NCI-H524 treated with DMSO at 0.1 percent for 48 hours (cell line): Measurements from ENCODE around the gene CEMIP.

Source experiments
- DNase-seq: peaks from one replicate; lab custom pipeline; 2025; lab: John Stamatoyannopoulos, UW

Gene CEMIP

GRCh38 chr15:80778964-80779657, at the start of gene CEMIP:
Gene CEMIP, plus strand, starts transcription at chr15:80779370. Its CDS starts 94,510 bp downstream, at chr15:80873880.
- DNase-seq = peak; percentile 38

GRCh38 chr15:80730387-80730786, 48.8 kb upstream of the CEMIP start:
- no peak for DNase-seq

DNA sequence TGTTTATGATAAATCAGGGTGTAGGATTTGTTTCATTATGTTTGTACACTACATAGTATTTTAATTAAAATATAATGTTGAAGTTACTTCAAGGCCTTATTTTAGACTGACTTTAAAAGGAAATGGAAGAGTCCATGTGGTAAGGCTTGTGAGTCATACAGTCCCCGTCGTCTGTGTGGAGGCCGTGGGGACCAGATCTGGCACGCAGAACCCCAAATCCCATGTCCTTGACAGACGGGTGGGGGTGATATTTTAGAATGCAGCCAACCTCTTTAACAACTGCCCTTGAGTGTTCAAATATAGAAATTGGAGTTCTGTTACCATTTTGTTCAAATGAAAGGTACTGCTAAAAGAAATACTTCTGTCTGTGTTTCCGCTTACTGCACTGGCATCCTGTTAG, 48.2 kb upstream of the CEMIP start:
- DNase-seq = no peak

DNA sequence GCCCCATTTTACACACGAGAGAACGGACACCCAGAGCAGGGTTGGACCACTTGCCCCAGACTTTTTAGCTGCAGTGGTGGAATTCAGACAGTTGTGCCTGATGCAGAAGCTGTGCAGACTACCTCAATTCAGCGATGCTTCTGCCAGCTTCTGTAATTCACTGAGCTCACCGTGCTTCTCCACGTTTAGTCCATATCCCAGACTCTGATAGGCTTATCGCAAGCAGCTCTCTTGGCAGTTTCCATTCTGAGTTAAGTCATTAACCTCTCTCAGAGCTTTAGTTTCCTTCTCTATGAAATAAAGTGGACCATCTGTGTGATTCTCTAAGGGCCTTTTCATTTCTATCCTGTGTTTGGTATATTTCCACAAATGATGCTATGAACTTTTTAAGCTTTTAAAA, 47.0 kb upstream of the CEMIP start:
- no peak for DNase-seq

DNA sequence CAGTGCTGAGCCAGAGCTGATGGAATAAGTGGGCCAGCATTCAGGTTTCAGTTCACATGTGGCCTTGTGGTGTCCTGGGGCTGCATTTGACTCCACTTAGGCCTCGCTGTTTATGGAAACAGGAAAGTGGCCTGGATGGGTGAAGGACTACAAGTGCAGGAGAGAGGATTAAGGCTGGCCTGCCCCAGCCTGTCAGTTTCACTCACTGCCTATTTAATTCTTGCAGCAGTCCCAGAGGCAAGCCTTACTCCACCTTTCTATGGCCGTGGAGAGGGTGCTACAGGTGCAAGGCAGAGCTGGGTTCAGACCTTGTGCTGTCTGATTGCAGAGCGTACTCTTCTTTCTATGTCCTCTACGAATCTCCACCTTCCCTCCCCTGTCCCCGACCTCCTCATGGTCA, 46.4 kb upstream of the CEMIP start:
- no peak for DNase-seq

GRCh38 chr15:80733460-80733859, 45.7 kb upstream of the CEMIP start:
- DNase-seq = no peak

DNA sequence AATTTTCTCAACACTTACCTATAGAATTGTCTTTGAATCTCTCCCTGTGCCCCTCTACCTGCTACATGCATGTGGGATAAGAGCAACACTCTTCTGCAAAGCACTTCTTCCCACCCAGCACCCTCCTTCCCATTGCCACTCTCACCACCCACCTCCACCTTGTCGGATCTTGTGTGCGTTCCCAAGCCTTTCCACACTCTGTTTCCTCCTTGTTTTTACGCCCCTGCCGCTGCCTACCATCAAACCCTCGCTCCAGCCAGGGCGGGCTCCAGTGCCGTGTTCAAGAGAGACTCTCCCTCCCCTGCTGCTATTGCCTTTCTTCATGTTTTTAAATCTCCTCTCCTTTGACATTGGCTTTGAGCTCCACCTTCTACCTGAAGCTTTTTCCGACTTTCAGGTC, 43.8 kb upstream of the CEMIP start:
- DNase-seq = no peak

DNA sequence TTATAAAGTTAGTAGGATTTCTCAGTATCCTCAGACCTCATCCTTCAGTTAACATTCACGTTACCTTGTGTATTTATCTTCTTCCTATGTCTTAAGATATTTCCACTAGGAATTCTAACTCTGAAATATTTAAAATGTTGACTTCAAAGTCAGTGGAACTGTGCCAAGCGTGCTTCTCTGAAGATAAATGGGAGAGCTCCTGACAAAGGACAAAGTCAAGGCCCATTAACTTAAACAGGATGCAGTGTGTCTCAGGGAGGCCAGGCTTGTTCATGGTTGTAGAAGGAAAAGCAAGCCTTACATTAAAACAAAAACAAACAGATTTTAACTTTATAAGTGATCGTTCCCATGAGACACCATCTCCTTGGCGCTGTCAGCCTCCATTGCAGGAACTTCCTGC, 42.6 kb upstream of the CEMIP start:
- no peak for DNase-seq

DNA sequence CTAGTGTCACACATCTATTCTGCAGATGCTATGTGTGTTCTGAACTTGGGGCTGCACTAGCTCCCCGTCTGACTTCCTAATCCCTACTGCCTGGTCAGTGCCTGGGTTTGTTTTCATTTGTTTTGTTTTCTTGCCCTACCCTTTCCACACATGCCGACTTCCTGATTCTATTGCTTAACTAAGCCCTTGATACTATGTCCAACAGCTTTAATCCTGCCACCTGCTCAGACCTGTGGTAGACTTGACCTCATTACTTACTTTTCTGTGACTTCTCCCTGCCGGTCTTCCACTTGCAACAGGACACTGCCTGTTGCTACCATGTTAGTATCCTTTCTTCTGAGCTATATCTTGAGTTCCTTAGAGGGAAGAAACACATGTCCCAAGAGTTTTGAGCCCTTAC, 39.3 kb upstream of the CEMIP start:
- no peak for DNase-seq

DNA sequence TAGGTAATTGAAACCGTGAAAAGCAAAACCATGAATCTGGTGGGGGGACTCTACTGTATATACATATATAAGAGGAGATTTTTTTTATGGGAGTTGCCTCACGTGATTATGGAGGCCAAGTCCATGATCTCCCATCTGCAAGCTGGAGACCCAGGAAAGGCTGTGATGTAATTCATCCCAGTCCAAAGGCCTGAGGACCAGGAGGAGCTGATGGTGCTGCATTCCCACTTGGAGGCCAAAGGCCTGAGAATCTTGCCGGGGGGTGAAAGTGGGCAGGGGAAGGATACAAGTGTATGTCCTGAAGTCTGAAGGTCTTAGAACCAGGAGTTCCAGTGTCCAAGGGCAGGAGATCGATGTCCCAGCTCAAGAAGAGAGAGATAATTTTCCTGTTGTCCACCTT, 37.1 kb upstream of the CEMIP start:
- DNase-seq = no peak

- DNase-seq = no peak
Observed at GRCh38 chr15:80743189-80743833, 35.9 kb upstream of the CEMIP start.

DNA sequence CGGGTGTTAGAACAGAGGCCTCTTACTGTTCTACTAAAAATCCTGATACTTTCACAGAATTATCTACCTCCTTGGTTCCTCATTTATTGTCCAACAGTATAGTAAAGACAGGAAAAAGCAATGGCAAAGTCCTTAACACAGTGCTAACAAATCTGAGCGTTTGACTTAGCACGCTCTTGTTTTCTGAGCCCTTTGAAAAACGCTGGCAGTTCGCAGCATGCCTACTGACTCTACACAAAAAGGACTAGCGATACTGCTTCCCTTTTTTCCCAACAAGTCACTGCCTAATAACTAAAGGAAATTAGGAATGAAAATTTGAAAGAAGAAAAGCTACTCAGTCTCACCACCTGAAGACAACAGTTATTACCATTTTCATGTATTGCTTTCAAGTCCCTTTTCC, 34.8 kb upstream of the CEMIP start:
- DNase-seq = no peak

GRCh38 chr15:80744826-80745225, 34.3 kb upstream of the CEMIP start:
- DNase-seq = no peak

DNA sequence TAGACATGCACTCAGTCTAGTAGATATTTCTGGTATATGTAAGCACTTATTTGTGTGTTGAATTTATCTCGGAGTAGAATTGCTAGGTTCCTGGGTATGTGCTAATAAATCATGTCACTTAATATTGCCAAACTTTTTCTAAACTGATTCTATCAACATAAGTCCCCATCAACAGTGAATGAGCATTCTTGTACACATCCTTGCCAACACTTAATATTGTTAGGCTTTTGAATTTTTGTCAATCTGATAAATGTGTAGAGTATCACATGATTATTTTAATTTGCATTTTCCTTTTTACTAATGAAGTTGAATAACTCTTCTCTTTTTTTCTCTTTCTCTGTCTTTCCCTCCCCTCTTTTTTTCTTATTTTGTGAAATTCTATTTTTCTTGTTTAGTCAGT, 33.3 kb upstream of the CEMIP start:
- no peak for DNase-seq

DNA sequence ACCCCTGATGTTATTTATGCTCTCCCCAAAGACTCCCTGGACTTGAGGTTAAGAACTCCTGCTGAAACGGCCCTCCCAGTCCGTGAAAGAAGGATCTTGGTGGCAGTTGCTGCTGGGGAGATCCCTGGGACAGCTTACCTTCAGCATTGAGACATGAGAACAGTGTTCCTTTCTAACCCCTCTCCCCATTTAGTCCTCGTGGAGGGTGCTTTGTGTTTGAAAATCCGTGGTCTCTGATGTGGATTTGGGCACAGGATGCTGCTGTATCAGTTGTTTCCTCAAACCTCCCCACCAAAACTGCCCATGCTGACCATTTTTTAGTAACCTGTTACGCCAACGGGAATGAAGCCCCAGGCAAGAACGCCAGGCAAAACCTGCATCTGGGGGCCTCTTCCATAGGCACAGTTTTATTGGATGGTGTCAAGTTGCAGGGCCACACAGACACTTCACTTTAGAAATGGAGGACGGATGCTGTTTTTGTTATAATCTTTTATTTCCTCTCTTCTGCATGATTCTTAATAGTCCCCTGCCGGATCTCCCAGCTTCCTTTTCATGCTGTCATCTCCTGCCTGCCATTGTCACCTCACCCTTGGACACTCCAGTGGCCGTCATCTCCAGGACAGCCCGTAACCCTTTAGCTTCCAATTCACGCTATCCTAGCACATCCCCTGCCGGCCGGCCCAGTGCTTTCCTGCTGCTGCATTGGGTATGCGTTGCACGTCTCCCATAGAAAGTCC, 31.7 kb upstream of the CEMIP start:
- no peak for DNase-seq

DNA sequence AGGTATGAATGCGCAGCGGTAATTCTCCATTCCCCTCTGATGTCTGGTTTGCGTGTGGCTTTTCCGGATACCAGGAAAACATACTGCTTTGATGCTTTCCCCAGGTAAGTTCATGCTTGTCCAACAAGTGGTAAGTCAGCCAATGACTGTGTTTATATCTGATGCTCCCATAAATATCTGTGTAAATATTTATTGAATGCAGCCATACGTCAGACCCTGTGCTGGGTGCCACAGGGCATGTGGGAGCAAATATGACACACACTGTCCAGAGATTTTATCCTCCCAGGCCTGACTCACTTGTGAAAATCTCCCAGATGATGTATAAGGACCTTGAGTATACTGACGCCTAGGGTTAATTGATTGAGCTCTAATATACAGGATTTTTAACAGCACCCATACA, 29.6 kb upstream of the CEMIP start:
- no peak for DNase-seq

DNA sequence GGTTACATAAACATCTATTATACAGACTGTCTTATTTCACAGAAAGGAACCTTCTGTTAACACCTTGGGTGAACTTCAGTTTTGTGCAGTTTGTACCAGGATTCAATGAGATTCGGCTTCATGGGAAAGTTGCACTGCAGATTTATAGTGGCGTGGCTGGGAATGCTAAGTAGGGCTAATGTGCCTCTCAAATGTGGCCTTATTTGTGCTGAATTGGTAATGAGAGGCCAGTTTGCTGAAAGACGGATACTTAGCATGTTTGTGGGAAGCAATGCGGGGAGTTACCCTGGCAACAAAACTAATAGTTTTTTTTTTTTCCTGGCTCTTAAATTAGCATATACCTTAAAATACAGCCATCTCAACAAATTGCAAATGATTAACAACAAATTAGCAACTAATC, 28.6 kb upstream of the CEMIP start:
- no peak for DNase-seq

- DNase-seq = no peak
Observed at GRCh38 chr15:80752204-80752603, 27.0 kb upstream of the CEMIP start.

GRCh38 chr15:80753161-80753560, 26.0 kb upstream of the CEMIP start:
- no peak for DNase-seq

DNA sequence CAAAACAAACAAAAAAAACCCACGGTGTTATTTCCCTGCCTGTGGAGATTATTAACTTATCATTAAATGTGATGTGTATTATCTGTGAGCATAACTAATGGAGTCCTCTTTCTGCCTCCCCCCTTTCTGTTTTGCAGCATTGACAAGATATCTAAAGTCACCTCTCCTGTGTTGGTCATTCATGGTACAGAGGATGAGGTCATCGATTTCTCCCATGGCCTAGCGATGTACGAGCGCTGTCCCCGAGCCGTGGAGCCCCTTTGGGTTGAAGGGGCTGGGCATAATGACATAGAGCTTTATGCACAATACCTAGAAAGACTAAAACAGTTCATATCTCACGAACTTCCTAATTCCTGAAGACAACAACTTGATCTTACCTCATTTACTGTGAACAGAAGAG, 25.2 kb upstream of the CEMIP start:
- DNase-seq = no peak

DNA sequence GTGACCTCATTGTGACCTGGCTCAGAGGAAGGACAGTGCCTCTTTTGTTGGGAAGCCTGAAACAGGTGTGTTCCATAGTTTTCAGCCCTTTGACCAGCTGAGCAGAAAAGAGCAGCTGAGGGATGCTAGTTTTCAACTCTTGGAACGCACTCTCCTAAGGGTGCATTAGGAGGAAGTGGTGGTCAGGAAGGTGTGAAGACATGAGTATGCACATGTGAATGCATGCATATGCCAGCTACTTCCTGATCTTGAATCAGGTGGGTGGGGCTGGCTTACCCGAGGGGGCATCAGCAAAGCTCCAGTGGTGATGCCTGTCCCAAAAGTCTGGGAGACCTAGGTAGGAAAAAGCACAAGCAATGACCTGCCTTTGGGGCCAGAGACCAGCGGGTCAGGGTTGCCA, 23.3 kb upstream of the CEMIP start:
- DNase-seq = no peak

- DNase-seq = no peak
Observed at GRCh38 chr15:80758130-80758745, 20.9 kb upstream of the CEMIP start.

DNA sequence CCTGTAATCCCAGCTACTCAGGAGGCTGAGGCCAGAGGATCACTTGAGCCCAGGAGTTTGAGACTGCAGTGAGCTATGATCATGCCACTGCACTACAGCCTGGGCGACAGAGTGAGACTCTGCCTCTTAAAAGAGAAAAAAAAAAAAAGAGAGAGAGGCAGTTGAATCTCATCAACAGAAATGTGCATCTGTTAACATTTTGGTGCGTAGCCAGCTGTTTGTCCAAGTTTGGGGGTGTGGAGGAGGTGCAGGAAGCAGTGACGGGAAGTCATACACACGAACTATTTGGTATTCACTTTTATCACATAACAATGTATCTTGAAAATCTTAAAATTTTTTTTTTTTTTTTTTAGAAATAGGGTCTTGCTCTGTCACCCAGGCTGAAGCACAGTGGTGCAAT, 18.2 kb upstream of the CEMIP start:
- DNase-seq = no peak
